Measurements from ENCODE around the gene GAS6.

Gene GAS6

GRCh38 chr13:113864273-113864890 lies 506 bp upstream of the GAS6 start:
- no peak for DNase-seq

GRCh38 chr13:113862931-113863523 lies 849 bp downstream of the GAS6 start:
- DNase-seq = no peak

GRCh38 chr13:113862191-113862930 lies 1.5 kb downstream of the GAS6 start:
- DNase-seq = no peak

GRCh38 chr13:113861433-113862030 lies 2.3 kb downstream of the GAS6 start:
- no peak for DNase-seq

DNA sequence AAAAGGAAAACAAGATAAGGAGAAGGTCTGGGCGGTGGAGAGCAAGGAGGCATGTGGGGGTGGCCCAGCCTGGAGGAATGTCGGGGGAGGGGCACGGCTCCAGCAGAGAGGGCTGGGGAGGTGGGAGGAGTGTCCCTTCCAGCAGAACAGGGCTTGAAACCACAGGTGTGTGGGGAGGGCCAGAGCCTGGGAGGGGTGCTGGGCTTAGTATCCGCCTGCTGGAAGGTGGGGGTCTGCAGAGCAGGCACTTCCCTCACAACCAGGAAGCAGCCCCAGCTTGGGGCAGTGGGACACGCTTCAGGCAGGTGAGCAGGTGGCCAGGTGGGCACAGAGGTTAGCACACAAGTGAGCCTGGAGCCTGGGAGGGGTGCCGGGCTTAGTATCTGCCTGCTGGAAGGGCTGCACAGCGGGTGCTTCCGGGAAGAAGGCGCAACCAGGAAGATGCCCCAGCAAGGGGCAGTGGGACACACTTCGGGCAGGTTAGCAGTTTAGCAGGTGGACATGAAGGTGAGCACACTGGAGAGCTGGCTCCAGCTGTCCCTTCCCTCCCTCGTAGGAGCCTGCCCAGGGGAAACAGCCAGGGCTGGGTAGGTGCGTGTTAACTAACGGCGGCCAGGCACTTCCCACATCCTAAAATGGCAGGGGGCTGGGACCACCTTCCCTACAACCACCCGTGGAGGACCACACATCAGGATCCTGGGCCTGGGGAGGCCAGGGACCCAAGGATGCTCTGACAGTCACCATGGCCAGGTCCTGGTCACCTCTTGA lies 3.0 kb downstream of the GAS6 start:
- DNase-seq = no peak

DNA sequence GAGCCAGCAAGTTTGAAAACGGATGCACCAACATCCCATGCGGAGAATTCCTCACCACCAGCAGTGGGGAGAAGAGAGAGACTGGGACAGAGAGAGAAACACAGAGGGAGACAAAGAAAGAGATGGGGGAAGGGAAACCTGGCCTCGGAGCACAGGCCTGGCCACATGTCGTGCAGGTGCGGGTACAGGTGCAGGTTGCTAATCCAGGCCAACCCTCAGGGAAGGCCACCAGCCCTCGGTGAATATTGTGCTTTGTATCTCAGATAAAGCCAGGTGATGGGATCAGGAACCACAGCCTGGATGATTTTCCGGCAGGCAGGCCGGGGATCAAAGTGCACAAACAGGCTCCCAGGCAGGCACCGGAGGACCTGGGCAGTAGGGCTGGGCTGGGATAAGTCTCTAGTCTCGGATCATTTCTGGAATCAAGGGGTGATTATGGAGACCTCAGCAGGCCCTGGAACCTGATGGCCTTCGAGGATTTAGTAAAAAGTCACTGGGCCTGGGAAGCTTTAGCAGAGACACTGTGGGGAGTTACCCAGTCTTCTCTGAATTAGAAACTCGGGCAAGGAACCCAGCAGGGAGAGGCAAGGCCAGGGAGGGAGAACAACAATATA lies 3.7 kb downstream of the GAS6 start:
- no peak for DNase-seq

- DNase-seq = no peak
Measured at GRCh38 chr13:113859311-113860050, 4.4 kb downstream of the GAS6 start.

DNA sequence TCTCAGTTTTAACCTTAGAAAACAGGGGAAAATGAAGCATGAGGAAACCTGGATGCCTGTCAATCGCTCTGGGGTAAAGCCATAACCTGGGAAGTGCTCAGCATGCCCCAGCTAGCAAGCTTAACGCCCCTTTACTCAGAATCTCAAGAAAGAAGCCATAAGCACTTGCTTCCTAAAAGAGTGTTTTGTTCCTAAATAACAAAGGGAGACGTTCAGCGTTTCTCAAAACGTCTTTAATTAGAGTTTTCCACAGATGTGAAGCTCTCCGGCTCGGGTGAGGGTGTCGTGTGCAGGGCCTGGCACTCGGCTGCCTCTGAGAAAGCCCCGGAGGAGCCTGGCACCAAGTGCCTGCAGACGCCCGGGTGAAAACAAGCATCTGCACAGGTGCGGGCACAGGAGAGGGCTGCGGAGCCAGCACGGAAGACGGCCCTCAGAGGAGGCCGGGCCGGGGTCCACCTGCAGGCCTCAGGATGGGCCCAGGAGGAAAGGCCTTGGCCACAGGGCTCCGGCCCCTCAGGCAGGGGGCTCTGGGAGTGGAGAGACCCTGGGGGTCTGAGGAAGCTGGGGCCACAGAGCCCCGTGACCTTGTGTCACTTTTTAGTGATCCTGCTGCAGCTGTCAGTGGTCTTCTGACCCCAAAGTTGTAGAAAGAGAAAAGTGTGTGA lies 6.2 kb downstream of the GAS6 start:
- no peak for DNase-seq

DNA sequence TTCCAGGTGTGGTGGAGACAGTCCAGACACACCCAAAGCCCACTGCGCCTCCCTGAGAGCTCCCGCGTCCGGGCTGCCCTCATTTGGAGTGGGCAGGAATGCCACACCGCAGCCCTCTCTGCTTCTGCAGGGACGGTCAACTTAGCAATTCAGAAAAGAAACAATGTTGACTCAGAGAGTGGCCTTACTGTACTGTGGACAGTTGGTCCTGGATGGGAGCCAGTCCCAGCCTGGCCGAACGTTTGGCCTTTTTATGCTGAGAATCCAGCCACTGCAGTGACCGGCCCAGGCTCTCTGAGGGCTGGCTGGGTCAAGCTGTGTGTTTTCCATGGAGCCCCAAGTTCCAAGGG lies 7.2 kb downstream of the GAS6 start:
- no peak for DNase-seq

- no peak for DNase-seq
Measured at GRCh38 chr13:113855931-113856715, 7.8 kb downstream of the GAS6 start.

- DNase-seq = no peak
Measured at GRCh38 chr13:113855012-113855921, 8.6 kb downstream of the GAS6 start.

DNA sequence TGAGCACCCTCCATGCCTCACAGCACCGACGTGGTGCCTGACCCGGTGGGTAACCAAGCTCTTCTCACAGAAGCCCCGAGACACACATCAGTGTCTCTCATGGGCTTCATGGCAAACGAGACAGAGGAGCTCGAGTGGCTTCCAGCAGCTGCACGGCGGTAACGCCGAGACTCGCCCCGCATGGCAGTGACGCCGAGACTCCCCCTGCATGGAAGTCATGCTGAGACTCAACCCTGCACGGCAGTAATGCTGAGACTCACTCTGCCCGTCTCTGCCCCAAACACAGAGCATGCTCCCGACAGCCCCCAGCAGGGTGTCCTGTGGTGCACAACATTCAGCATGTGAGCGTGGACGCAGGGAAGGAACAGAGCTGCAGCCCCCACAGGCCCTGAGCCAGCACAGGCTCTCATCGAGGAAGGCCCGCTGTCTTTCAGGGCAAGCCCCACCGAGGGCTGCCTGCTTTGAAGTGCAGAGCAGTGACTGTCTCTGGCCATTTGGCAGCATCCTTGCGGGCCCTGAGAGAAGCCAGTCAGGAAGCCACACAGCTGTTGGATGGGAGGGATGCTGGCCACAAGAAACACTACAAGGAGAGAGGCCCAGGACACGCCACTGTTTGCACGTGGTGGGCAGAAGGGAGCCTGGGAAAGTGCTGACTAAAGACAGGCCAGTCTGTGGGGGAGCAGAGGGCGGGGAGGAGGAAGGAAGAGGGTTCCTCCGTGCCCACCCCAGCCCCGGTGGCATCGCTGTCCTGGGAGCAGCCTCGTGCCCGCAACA lies 9.5 kb downstream of the GAS6 start:
- DNase-seq = no peak

GRCh38 chr13:113853518-113854237 lies 10.2 kb downstream of the GAS6 start:
- DNase-seq = no peak

- DNase-seq = no peak
Measured at GRCh38 chr13:113852536-113853517, 11.0 kb downstream of the GAS6 start.

GRCh38 chr13:113851826-113852535 lies 11.9 kb downstream of the GAS6 start:
- no peak for DNase-seq

DNA sequence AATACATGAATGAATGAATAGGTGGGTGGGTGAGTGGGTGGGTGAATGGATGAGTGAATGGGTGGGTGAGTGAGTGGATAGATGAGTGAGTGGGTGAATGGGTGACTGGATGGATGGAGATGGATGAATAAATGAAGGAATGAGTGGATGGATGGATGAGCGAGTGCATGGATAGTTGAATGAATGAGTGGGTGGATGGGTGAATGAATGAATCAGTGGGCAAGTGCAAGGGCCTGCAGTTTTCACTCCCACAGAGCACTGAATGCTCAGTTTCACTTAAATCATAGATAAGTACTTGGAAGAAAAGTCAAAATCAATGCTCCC lies 12.4 kb downstream of the GAS6 start:
- no peak for DNase-seq

Measured in NCI-H1048 (cell line).